Measurements from ENCODE around the gene KCNB1. TPM values are rescaled to one million over a fixed set of nuclear protein-coding genes. Genes with fewer than 3 reads are reported as not detected.

Gene KCNB1
- total RNA-seq, 1 experiment from 2014 or later: 0.09 TPM

- no peaks in the 10 kb centered on the region for H3K9me3 Mint-ChIP-seq (ENCODE audit: unreplicated experiment)
- H3K4me3 Mint-ChIP-seq (ENCODE audit: unreplicated experiment): no peak overlapping the region
- H3K27me3 ChIP-seq (replicated peaks; ENCODE audit: control insufficient read depth, insufficient read depth, low read length): no peaks in the 10 kb centered on the region; the same call in none of the 2 replicates
- no TSS peak for BruUV-seq (replicated peaks)
- no peak for TF ChIP-seq CTCF (IDR thresholded peaks at IDR 0.05; ENCODE audit: insufficient read depth in 1 of 2, low read depth in 1 of 2, low read length in 1 of 2, severe bottlenecking in 1 of 2, unreplicated experiment in 1 of 2)
- ChIA-PET CTCF (interaction anchor here (0.5 to 1.5 kb wide), 3 partner anchors 28 to 1024 kb away, joined by 3 to 4 read pairs (median 4); no protein-coding TSS in a partner anchor), POLR2A (no interaction called here)
- no peaks in the 10 kb centered on the region for H3K4me1 Mint-ChIP-seq (ENCODE audit: low read depth, unreplicated experiment)
- no peak overlapping the region for H3K4me3 ChIP-seq (ENCODE audit: low read depth, low read length)
- no peak overlapping the region for H3K27ac Mint-ChIP-seq (ENCODE audit: unreplicated experiment)
- H3K36me3 Mint-ChIP-seq (ENCODE audit: insufficient read depth, unreplicated experiment): no peaks in the 10 kb centered on the region
- H3K27me3 Mint-ChIP-seq (ENCODE audit: insufficient read depth, unreplicated experiment): peaks cover 13% of the 10 kb centered on the region
- intact Hi-C loops (cut with micrococcal nuclease; ENCODE audit: unreplicated experiment): no loop called here
- peaks cover 8% of the 10 kb centered on the region for H3K4me1 ChIP-seq
- no peak for DNase-seq
- no peaks in the 10 kb centered on the region for H3K36me3 ChIP-seq (ENCODE audit: control insufficient read depth, insufficient read depth, low read length)
- H3K9me3 ChIP-seq: 0 out of 2 replicates have a peak, but pooled peaks cover 2% of the 10 kb centered on the region
These were observed 31.0 kb upstream of the KCNB1 start for GRCh38 chr20:49513517-49513916.

GRCh38 chr20:49513009-49513408, 30.5 kb upstream of the KCNB1 start:
- H3K4me3 Mint-ChIP-seq (ENCODE audit: unreplicated experiment): no peak overlapping the region
- intact Hi-C loops (cut with micrococcal nuclease; ENCODE audit: unreplicated experiment): no loop called here
- Histone ChIP-seq H3K4me1 (peaks cover 8% of the 10 kb centered on the region), H3K36me3 (ENCODE audit: control insufficient read depth, insufficient read depth, low read length) (no peaks in the 10 kb centered on the region), H3K27me3 (replicated peaks; ENCODE audit: control insufficient read depth, insufficient read depth, low read length) (no peaks in the 10 kb centered on the region; the same call in none of the 2 replicates), H3K9me3 (0 out of 2 replicates have a peak, but pooled peaks cover 2% of the 10 kb centered on the region), H3K4me3 (ENCODE audit: low read depth, low read length) (no peak overlapping the region)
- ChIA-PET CTCF (interaction anchor here (0.5 to 1.5 kb wide), 3 partner anchors 29 to 1025 kb away, joined by 3 to 4 read pairs (median 4); no protein-coding TSS in a partner anchor), POLR2A (no interaction called here)
- BruUV-seq (replicated peaks): no TSS peak
- no peaks in the 10 kb centered on the region for H3K4me1 Mint-ChIP-seq (ENCODE audit: low read depth, unreplicated experiment)
- no peaks in the 10 kb centered on the region for H3K9me3 Mint-ChIP-seq (ENCODE audit: unreplicated experiment)
- H3K36me3 Mint-ChIP-seq (ENCODE audit: insufficient read depth, unreplicated experiment): no peaks in the 10 kb centered on the region
- H3K27me3 Mint-ChIP-seq (ENCODE audit: insufficient read depth, unreplicated experiment): peaks cover 13% of the 10 kb centered on the region
- no peak overlapping the region for H3K27ac Mint-ChIP-seq (ENCODE audit: unreplicated experiment)
- no peak for TF ChIP-seq CTCF (IDR thresholded peaks at IDR 0.05; ENCODE audit: insufficient read depth in 1 of 2, low read depth in 1 of 2, low read length in 1 of 2, severe bottlenecking in 1 of 2, unreplicated experiment in 1 of 2)
- DNase-seq: no peak

GRCh38 chr20:49511788-49512525, 29.5 kb upstream of the KCNB1 start:
- no peak for DNase-seq

More at GRCh38 chr20:49511788-49512525, 29.5 kb upstream of the KCNB1 start:
- Mint-ChIP-seq H3K36me3 (ENCODE audit: insufficient read depth, unreplicated experiment) (no peaks in the 10 kb centered on the region), H3K27ac (ENCODE audit: unreplicated experiment) (no peak overlapping the region), H3K9me3 (ENCODE audit: unreplicated experiment) (no peaks in the 10 kb centered on the region), H3K27me3 (ENCODE audit: insufficient read depth, unreplicated experiment) (peaks cover 7% of the 10 kb centered on the region), H3K4me3 (ENCODE audit: unreplicated experiment) (no peak overlapping the region), H3K4me1 (ENCODE audit: low read depth, unreplicated experiment) (no peaks in the 10 kb centered on the region)
- Histone ChIP-seq H3K27me3 (replicated peaks; ENCODE audit: control insufficient read depth, insufficient read depth, low read length) (no peaks in the 10 kb centered on the region; the same call in none of the 2 replicates), H3K9me3 (0 out of 2 replicates have a peak, but pooled peaks cover 2% of the 10 kb centered on the region), H3K36me3 (ENCODE audit: control insufficient read depth, insufficient read depth, low read length) (no peaks in the 10 kb centered on the region), H3K4me1 (peaks cover 8% of the 10 kb centered on the region), H3K4me3 (ENCODE audit: low read depth, low read length) (no peak overlapping the region)
- POLR2A ChIA-PET: no interaction called here
- CTCF ChIA-PET: no interaction called here
- no peak for TF ChIP-seq CTCF (IDR thresholded peaks at IDR 0.05; ENCODE audit: insufficient read depth in 1 of 2, low read depth in 1 of 2, low read length in 1 of 2, severe bottlenecking in 1 of 2, unreplicated experiment in 1 of 2)
- no TSS peak for BruUV-seq (replicated peaks)
- intact Hi-C loops (cut with micrococcal nuclease; ENCODE audit: unreplicated experiment): no loop called here

Measured in Caco-2 (cell line).